ENCODE measurements around the gene IGFL4. TPM values are rescaled to one million over a fixed set of nuclear protein-coding genes. Genes with fewer than 3 reads are reported as not detected.

Gene IGFL4
- total and polyA plus RNA-seq, 2 of the 13 experiments (the other 11 are each of a cell fraction or from before 2014, with no cell fraction given), result 1.2 to 1.4 TPM

DNA sequence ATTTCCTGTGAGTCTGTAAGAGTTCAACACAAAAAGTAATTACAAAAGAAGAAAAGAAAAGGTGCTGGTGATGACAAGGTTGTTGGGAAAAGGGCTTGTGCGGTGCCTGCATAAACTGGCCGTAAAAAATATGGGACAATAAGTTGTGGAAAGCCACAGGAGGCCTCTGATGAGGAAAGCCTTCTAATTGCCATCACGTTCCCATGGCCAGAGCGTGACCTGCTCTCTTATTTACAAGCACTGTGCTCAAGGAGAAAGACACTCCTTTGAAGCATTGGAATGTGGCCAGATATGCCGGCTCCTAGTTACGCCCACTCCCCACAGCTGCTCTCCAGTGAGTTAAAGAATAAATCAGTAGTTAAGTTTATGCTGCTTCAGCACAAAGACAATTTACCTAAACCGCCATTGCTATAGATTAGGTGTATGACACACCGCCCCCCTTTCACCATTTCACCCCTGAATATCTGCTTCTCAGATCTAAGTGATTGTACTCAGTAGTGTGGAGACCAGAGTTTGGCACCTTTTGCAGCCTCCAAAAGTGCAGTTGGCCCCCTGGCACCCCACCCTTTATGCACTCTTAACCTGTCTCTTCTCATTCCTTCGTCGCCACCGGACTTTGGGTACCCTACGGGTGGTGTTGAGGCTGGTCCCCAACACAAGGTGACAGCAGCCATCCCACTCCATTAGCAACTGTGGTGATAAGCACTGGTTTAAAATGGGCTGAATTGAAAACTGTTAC lies 9.8 kb downstream of the IGFL4 start:
- BruUV-seq (replicated peaks), result no TSS peak
- H4K20me1 ChIP-seq (ENCODE audit: insufficient read depth, low read length), result no peaks in the 10 kb centered on the region
- ATAC-seq (no peak), FAIRE-seq (no peak), DNase-seq (ENCODE audit: low spot score) (no peak)
- H3K79me2 ChIP-seq (ENCODE audit: insufficient read depth, low read length), result no peaks in the 10 kb centered on the region
- no peaks in the 10 kb centered on the region for H3K9me3 ChIP-seq (ENCODE audit: low read length)
- TF ChIP-seq ZNF101 (CRISPR knock-in tag; IDR thresholded peaks at IDR 0.05; ENCODE audit: borderline replicate concordance, low read depth) (no peak), MAFK (conservative IDR thresholded peaks at IDR 0.05 in 1 of 2, IDR thresholded peaks at IDR 0.05 in 1 of 2; ENCODE audit: low read length in 2 of 2) (peak in 1 of 2 experiments; percentile 25; a peak in 1 of 4 replicates), KLF6 (CRISPR knock-in tag; IDR thresholded peaks at IDR 0.05) (no peak)
- no peak overlapping the region for H3K9ac ChIP-seq (ENCODE audit: insufficient read depth, low read depth, low read length)
- ChIA-PET POLR2A (no interaction called here), CTCF (ENCODE audit: low intra/inter-chr PET ratio, low total read pairs) (interaction anchor here (2.1 kb wide), 1 partner anchor 47 kb away, joined by 7 read pairs; no protein-coding TSS in a partner anchor)
- H3K4me2 ChIP-seq (ENCODE audit: low read depth, low read length), result no peak overlapping the region
- no peak overlapping the region for H3K27ac ChIP-seq (ENCODE audit: extremely low read length, insufficient read depth, low read length)
- H3K4me3 ChIP-seq (replicated peaks in 1 of 3; ENCODE audit: insufficient read depth in 1 of 3, low read depth in 2 of 3, low read length in 3 of 3), result no peak overlapping the region
- H2AFZ ChIP-seq (ENCODE audit: low read length), result no peak overlapping the region
- WGBS (ENCODE audit: low lambda C conversion rate), result 71% methylated on average over 12 of the region's 12 CpGs
- H3K36me3 ChIP-seq (replicated peaks in 1 of 2; ENCODE audit: control insufficient read depth in 1 of 2, insufficient read depth in 2 of 2, low read length in 2 of 2), result no peaks in the 10 kb centered on the region
- H3K27me3 ChIP-seq (ENCODE audit: control insufficient read depth in 1 of 2, insufficient read depth in 2 of 2, low read length in 2 of 2), result no peaks in the 10 kb centered on the region
- peaks cover 22% of the 10 kb centered on the region for H3K4me1 ChIP-seq (ENCODE audit: insufficient read depth, low read length)
- intact Hi-C loops (cut with micrococcal nuclease; ENCODE audit: unreplicated experiment), result no loop called here
- in situ Hi-C loops (cut with HindIII; ENCODE audit: extremely low pct_ligation_motif_present, low pct_unique_long_range_greater_than_20kb), result no loop called here

DNA sequence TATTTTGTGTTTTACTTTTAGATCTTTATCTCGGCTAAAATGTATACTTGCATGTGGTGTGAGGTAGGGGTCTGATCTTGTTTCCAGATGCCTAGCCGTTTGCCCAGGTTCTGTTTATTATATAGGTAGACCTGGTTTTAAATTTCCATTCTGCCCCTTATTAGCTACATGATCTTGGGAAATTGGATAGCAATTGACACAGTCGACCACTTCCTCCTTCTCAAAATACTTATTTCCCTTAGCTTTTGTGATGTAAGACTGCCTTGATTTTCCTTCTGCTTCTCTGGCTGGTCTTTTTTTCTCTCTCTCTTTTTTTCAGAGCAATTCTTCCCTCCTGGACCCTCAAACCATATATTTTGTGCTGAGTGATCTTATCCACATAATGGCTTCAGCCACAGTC lies 15.0 kb downstream of the IGFL4 start:
- Histone ChIP-seq H3K4me1 (ENCODE audit: insufficient read depth, low read length) (peaks cover 19% of the 10 kb centered on the region), H4K20me1 (ENCODE audit: insufficient read depth, low read length) (no peaks in the 10 kb centered on the region), H3K27me3 (ENCODE audit: control insufficient read depth in 1 of 2, insufficient read depth in 2 of 2, low read length in 2 of 2) (no peaks in the 10 kb centered on the region), H3K4me3 (replicated peaks in 1 of 3; ENCODE audit: insufficient read depth in 1 of 3, low read depth in 2 of 3, low read length in 3 of 3) (no peak overlapping the region), H3K79me2 (ENCODE audit: insufficient read depth, low read length) (no peaks in the 10 kb centered on the region), H3K27ac (ENCODE audit: extremely low read length, insufficient read depth, low read length) (no peak overlapping the region), H3K4me2 (ENCODE audit: low read depth, low read length) (no peak overlapping the region), H3K9ac (ENCODE audit: insufficient read depth, low read depth, low read length) (no peak overlapping the region), H2AFZ (ENCODE audit: low read length) (no peak overlapping the region), H3K36me3 (replicated peaks in 1 of 2; ENCODE audit: control insufficient read depth in 1 of 2, insufficient read depth in 2 of 2, low read length in 2 of 2) (no peaks in the 10 kb centered on the region), H3K9me3 (ENCODE audit: low read length) (no peaks in the 10 kb centered on the region)
- no TSS peak for BruUV-seq (replicated peaks)
- DNase-seq (ENCODE audit: low spot score) (no peak), ATAC-seq (no peak), FAIRE-seq (no peak)
- no peak for TF ChIP-seq ZNF441 (CRISPR knock-in tag; IDR thresholded peaks at IDR 0.05; ENCODE audit: borderline replicate concordance)
- no peak for TF ChIP-seq ZSCAN21 (CRISPR knock-in tag; IDR thresholded peaks at IDR 0.05; ENCODE audit: borderline replicate concordance)
- TF ChIP-seq GATAD1 (CRISPR knock-in tag; IDR thresholded peaks at IDR 0.05), result no peak
- TF ChIP-seq, protein P1, sequence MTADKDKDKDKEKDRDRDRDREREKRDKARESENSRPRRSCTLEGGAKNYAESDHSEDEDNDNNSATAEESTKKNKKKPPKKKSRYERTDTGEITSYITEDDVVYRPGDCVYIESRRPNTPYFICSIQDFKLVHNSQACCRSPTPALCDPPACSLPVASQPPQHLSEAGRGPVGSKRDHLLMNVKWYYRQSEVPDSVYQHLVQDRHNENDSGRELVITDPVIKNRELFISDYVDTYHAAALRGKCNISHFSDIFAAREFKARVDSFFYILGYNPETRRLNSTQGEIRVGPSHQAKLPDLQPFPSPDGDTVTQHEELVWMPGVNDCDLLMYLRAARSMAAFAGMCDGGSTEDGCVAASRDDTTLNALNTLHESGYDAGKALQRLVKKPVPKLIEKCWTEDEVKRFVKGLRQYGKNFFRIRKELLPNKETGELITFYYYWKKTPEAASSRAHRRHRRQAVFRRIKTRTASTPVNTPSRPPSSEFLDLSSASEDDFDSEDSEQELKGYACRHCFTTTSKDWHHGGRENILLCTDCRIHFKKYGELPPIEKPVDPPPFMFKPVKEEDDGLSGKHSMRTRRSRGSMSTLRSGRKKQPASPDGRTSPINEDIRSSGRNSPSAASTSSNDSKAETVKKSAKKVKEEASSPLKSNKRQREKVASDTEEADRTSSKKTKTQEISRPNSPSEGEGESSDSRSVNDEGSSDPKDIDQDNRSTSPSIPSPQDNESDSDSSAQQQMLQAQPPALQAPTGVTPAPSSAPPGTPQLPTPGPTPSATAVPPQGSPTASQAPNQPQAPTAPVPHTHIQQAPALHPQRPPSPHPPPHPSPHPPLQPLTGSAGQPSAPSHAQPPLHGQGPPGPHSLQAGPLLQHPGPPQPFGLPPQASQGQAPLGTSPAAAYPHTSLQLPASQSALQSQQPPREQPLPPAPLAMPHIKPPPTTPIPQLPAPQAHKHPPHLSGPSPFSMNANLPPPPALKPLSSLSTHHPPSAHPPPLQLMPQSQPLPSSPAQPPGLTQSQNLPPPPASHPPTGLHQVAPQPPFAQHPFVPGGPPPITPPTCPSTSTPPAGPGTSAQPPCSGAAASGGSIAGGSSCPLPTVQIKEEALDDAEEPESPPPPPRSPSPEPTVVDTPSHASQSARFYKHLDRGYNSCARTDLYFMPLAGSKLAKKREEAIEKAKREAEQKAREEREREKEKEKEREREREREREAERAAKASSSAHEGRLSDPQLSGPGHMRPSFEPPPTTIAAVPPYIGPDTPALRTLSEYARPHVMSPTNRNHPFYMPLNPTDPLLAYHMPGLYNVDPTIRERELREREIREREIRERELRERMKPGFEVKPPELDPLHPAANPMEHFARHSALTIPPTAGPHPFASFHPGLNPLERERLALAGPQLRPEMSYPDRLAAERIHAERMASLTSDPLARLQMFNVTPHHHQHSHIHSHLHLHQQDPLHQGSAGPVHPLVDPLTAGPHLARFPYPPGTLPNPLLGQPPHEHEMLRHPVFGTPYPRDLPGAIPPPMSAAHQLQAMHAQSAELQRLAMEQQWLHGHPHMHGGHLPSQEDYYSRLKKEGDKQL (CRISPR knock-in tag; IDR thresholded peaks at IDR 0.05; ENCODE audit: low read depth), result no peak
- POLR2A ChIA-PET, result no interaction called here
- intact Hi-C loops (cut with micrococcal nuclease; ENCODE audit: unreplicated experiment) (no loop called here), in situ Hi-C loops (cut with HindIII; ENCODE audit: extremely low pct_ligation_motif_present, low pct_unique_long_range_greater_than_20kb) (loop anchor here (5.0 kb wide), 2 partner anchors 51 to 241 kb away; no protein-coding TSS in a partner anchor)
- WGBS (ENCODE audit: low lambda C conversion rate), result 64% methylated on average over 3 of the region's 3 CpGs
- CTCF ChIA-PET (ENCODE audit: low intra/inter-chr PET ratio, low total read pairs), result interaction anchor here (4.8 kb wide), 1 partner anchor 51 kb away, joined by 166 read pairs; no protein-coding TSS in a partner anchor
